Activated CD4-positive, alpha-beta T cell treated with anti-CD3 and anti-CD28 coated beads, Interleukin-2, amount 50 U/mL, for 1 hour (primary cell): ENCODE data around the gene RSU1.

ENCODE experiments used
- DNase-seq: peaks from one replicate; pipeline ENCODE4 v3.0.0-alpha.2; 2020

Gene RSU1

DNA sequence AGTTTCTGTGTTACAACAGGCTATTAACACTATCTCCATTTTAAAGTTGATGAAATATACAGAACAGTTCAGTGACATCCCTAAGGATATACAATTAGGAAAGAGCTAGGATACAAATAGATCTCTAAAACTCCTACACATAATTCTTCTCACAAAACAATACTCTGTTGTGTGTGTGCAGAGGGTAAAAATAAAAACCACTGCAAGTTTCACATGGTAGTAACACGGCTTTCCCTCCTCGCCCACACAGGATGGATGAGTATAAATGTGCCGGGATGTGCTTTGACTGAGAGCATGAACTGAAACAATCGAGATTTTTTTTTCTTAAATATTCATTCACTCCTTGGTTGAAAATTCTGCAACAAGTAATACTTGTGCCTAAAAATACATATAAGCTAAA lies 164.0 kb downstream of the RSU1 start:
- DNase-seq = no peak

DNA sequence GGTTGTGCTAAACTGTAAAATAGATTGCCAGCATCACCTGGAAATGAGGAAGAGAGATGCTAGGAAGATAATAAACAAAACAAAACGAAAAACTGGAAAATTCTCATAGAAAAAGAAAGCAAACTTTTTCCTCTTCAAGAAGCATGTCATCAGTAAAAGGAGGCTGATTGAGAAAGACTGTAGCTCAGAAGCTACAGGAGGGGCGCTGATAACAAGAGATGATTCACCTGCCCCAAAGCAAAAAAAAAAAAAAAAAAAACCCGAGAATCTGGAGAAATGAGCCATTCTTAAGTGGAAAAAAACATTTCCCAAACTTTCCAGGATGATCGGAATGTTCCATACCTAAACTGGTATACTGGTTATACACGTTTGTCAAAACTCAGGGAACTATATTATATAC lies 165.1 kb downstream of the RSU1 start:
- no peak for DNase-seq

DNA sequence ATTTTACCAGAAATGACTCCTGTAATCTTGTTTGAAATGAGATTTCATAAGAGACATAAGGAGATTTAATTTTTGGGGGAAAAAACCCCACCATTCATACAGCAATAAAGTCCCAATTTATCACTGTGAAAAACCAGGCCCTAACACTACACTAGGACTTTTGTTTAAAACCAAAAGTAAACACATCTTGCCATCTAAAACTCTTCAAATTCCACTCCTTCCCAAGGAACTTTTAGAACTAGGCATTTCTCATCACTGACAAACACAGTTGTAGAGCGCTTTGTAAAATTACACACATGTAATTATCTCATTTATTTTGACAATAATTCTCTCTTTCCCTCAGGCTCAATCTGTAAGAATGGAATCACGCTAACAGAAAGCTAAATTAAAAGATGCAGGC lies 167.5 kb downstream of the RSU1 start:
- no peak for DNase-seq

DNA sequence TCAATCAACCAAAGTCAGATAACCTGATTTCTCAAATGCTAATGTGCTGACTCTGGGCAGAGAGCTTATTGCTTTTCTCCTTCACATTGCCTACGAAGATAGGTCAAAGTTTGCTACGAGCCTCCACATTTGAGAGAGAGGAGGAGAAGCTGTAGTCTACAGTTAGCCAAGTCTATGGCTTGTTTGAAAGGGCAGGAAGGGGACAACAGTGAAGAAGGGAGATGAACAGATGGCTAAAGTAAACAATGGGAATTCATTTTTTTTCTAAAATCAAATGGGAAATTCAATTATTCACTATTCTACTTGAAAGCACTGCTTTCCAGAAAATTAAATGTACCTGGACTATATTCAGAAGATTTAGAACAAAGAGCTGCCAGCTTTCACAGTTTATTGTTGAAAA lies 168.9 kb downstream of the RSU1 start:
- no peak for DNase-seq

DNA sequence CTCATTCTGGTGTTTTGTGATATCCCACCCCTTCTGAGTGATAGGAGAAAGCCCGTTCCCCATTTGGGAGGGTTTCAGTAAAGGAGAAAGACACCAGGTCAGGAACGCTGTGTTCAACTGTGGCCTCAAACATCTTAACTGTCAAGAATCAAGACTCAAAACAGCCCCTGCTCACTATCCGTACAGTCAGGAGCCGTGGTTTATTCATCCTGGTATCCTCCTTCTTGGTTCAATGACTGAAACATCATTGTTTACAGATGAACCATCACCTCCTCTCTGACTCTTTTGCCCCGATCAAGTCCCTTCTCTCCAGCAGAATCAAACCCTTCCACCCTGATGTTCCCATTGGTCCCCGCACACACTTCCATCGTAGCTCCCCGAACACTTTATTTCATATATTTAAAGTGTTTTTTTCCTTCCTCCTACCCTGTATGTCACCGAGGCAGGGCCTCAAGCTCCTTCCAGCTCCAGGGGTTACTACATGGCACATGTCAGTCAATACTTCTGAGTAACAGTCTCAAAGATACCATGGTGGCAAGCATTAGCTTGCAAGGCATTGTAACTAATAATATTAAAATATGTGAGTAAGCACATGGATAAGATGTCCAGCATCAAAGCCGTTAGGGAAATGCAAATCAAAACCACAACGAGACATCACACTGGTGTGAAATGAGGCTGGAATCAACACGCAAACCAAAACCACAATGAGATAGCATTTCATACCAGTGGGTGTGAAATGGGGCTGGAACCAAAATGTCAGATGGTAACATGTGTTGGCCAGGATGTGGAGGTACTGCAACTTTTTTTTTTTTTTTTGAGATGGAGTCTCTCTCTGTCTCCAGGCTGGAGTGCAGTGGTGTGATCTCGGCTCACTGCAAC lies 170.8 kb downstream of the RSU1 start:
- no peak for DNase-seq

DNA sequence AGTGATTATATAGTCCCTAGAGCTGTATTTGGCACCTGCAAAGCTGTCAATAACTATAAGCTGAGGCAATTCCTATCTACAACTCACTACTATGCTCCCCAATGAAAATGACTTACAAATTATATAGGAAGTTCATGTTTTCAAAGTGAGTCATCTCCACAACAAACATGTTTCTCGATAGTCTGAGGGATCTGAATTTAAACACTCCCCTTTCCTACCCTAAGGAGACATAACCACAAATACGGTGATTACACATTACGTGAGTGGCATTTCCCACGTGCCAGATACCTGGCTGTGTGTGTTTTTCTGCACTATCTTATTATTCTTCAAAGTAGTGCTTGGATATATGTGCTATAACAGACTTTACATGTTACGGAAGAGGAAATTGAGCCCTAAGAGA lies 173.1 kb downstream of the RSU1 start:
- no peak for DNase-seq

DNA sequence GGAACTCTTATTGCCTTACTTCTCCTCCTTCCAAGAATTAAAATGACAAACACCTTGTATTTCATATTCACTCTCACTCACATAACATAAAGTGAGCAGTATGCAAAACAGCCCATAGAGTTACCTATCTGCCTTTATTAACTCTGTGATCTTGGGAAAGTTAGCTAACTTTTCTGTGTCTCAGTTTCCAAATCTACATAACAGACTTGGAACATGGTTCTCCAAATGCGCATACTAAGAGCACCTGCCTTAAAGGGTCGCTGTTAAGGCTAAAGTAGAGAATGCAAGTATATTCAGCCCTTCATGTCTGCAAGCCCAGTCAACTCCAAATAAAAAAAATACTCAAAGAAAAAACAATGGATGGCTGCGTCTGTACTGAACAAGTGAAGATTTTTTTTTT lies 173.7 kb downstream of the RSU1 start:
- DNase-seq = no peak

DNA sequence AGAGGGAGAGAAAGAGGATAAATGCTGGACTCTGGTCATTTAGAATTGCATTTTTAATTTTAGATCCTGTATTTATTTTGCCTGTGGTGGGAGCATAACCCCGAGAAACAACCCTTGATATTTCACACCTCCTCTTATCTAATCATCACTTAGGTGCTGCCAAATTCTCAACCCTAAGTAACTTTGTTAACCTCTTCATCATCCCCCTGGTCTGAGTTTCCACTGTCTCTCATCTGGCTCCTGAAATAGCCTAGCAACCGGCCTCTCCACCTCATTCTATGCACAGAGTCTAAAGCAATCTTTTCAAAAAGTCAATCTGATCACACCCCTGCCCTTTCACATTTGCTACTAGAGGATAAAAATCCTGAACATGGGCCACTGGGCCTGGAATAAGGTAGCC lies 177.1 kb downstream of the RSU1 start:
- no peak for DNase-seq

DNA sequence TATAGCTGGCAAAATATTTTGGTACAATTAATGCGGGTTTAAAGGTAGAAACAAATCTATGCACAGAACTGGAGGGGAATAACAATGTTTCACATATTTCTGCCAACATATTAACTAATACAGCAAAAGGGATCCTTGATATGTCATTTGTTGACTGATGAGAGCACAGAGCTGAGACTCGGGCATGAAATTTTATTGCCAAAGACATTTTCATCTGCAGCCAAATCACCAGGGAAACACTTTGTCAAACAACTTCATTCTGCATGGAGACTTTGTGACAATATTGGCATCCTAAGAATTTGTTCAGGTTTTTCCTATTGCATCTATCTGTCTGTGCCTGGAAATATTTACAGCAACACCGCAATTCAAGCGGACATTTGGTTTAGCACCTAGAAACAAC lies 177.8 kb downstream of the RSU1 start:
- DNase-seq = no peak

DNA sequence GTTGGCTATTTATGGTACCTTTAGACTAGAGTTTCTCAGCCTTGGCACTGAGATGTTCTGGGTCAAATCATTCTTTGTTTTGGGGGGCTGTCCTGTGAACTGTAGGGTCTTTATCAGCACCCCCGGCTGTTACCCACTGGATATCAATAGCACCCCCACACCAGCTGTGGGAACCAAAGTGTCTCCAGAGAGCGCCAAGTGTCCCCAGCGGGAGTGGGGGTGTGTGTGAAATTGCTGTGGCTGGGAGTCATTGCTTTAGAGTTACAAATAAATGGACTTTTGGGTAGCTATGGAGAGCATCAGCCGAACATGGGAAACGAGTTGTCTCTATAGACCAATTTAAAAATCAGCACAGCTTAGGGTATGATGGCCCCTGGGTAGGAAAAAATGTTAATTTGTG lies 184.2 kb downstream of the RSU1 start:
- DNase-seq = no peak

DNA sequence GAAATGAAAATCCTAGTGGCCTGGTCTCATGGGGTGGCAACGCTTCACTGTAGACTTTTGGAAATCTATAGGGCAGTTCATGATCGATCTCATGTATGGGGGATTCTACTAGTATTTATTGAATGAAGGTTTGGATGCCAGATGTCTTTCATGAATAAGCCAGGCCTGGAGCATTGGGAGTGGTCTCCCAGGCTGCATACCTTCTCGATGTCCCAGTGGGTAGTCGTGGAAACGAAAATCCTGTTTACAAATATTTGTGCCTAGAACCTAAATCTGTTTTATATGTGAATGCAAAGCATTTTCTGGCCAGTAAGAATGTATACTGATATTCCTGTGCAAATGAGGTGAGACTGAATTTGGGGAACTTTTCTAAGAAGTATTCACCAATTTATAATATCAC lies 190.5 kb downstream of the RSU1 start:
- DNase-seq = no peak

DNA sequence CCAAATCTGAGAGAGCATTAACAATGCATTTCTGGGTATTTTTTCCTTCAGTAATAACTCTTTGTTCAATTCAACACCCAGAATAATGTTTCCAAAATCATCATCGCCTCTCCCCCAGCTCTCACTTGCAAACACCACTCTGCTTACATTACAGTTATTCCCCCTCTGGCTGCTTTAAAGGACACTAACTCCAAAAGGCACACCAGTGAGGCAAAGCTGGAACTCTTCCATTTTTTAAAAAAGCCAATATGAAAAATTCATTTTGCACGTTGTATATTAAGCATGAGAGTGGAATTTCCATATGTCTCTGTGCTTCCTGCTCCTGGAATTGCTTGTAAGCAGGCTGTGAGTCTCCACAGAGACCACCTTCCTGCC lies 204.3 kb downstream of the RSU1 start:
- no peak for DNase-seq

DNA sequence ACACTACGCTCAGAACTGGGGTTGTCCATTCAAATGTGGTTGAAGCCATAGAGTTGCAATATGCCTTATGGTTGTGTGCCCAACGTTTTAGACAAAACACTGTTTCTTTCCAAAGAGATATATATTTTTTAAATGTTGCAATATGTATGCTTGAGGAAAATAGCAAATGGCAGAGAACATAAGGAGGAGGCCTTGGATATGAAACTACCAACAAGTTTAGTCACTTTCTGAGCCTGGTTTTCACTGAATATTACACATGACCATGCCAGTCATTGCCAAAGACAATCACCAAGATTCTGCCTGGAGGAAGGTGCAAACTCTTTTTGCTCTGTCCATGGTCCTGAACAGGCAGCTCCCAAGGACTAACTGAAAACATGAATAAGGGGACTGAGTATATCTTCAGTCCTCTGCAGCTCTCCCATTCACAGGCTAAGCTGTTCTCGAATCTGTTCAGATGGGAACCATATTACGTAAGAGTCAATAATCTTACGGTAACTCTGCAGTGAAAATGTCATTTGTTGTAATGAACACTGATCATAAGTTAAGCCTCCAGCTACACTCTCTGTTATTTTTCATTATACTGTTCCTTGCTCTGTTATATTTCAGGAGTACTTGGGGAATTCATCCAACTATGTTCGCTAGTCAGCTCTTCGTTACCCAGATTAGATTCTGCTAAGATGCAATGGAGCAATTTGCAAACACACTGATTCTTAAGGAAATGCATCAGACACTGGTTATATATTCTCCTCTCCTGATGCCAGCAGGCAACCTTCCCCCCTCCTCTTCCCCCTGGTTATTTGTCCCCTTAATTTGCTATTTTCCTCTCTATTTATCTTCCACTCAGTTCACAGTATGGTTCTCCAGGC lies 204.9 kb downstream of the RSU1 start:
- no peak for DNase-seq

DNA sequence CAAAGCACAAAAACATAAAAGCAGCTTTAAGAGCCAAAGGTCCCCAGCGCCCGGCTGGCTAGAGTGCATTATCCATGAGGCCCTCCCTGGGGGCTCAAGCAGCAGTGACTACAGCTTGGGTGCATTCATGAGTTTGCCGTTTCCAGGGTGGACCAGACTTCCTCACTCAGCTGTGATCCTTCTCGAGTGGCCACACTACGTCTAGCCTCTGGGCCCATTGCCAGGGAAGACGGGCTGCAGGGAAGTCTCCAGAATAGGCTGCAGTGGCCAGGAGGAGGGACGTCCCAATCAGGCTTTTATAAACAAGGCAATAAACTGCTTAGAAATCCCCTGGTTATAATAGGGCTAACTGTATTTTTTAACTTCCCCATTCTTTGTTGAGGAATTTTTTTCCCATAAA lies 206.2 kb downstream of the RSU1 start:
- DNase-seq = no peak

DNA sequence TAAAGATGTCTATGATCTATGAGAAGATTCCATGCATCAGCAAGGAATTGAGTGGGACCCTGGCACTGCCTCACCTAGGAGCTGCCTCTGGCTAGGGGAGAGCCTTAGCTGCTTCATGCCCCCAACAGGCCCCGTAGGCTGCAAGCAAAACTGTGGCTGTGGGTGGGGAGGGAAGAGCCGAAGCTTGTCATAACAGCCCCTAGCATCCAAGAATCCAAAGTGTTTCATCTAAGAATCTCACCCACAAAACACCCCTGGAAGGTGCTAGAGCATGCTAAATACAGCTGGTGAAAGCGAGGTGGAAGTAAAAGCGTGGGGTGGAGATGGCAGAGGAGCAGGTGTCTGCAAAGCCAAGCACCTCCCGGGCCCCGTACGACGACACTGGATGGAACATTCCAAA lies 208.0 kb downstream of the RSU1 start:
- no peak for DNase-seq

DNA sequence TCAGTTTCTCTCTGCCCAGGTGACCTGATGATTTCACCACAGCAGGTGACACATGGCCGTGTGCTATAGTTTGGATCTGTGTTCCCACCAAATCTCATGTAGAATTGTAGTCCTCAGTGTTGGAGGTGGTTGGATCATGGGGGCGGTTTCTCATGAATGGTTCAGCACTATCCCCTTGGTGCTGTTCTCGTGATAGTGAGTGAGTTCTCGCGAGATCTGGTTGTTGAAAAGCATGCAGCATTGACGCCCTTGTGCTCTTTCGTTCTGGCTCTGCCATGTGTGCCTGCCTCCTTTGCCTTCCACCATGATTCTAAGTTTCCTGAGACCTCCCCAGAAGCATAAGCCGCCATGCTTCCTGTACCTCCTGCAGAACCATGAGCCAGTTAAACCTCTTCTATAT lies 210.3 kb downstream of the RSU1 start:
- DNase-seq = no peak

DNA sequence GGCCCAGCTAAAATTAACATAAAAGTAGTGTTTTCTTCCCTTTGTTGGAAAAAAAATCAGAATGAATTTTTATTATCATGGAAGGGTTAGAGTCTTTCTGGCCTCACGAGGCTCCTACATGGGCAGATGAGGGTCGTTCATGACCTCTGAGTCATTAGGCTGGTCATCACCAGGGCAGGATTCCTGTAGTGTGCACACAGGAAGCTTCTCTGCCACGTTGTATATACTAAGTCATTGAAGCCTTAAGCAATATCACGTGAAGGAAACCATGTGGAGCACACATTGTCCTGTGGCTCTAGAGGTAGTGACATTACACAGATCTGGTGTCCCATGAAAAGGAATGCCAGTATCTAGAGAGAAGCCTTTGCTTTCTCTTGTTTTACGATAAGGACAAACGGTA lies 210.8 kb downstream of the RSU1 start:
- DNase-seq = no peak

DNA sequence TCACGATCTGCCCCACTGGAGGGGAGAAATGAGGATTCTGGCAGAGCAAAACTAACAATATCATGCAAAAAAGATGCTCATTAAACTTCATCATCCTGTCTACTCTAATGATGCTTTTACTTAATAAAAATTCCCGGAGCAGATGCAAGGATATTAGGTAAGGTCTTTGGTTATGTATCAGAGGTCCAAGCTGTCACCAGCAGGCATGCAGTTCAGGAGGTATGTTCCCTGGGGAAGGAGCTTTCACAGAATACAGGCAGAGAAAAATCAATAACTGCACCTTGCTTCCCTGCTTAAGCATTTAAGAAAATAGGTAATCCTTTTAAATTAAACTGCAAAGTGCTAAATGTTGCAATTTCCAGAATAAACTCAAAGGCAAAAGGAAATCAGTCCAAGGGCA lies 213.9 kb downstream of the RSU1 start:
- DNase-seq = no peak

DNA sequence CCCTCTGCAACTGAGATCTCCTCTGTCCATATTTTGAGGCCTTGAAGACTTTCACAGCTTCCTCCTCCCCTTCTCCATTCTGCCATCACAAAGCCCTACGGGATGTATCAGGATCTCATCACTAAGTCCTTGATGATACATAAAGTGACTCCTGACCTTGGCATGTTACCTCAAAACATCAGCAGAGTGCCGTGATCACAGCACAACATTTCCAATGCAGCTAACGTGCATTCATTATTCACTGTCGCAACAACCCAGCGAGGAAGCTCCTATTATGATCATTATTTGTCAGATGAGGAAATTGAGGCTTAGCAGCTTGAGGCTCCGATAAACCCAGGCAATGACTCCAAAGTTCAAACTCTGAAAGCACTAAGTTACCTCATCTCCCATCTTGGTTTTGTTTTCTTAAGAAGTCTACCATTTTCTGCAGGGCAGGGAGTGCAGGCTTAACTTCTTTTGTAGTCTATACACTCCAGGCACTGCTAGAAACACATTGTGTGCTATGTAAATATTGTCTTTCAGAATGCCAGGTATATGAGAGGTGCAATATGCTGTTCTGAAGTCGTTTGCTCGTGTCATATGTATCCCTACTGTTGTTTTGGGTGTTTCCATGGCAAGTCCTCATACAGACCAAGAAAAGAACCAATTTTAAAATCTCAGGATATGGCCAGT lies 215.0 kb downstream of the RSU1 start:
- no peak for DNase-seq

DNA sequence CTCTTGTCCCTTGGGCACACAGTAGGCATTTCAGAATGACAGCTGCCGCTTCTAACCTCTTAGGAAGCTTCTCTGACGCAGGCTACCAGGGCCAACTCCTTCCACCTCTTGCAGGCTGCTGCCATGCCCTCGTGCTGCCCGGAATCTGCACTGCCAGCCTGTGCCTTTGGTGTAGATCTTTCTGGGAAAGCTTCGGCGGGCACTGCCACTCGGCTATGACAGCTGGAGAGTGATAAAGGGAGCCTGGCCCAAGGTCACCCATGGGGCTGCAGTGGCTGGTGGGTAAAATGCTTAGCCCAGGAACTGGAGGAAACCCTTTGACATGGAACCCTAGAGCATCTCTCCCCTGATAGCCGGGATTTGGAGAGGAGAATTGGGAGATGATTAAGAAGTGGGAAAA lies 217.6 kb downstream of the RSU1 start:
- no peak for DNase-seq

DNA sequence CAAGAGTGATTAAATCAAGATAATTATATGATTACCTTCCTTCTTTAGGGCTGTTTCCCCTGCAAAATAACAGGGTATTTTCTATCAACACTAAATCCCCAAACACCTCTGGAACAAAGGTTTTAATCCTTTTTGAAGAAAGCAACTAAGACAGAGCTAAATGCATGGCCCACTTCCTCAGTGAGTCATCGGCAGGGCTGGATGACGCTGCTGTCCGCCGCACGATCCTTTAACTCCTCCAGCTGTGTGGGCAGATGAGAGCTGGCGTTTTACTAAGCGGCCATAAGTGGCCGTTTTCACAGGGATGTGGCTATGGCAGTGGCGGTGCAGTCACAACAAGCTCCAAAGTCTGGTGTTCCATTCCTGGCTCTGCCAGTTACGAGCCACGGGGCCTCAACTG lies 219.6 kb downstream of the RSU1 start:
- DNase-seq = no peak

DNA sequence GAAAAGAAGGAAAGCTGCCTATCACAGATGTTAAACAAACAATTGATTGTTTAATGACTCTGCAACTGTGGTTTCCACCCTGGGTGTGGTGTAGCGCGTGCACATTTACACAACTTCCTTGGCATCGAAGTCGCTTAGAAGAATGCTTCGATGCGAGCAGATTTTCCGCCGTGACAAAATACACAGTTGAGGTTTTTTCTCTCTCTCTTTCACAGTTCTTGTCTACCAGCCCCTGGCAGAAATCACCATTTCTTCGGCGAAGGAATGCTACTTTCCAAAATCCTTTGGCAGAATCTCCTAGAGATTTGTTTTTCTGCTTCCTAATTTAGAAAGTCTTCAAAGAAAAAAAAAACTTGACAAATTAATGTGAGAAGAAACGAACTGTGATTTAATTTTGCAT lies 224.8 kb downstream of the RSU1 start:
- no peak for DNase-seq

DNA sequence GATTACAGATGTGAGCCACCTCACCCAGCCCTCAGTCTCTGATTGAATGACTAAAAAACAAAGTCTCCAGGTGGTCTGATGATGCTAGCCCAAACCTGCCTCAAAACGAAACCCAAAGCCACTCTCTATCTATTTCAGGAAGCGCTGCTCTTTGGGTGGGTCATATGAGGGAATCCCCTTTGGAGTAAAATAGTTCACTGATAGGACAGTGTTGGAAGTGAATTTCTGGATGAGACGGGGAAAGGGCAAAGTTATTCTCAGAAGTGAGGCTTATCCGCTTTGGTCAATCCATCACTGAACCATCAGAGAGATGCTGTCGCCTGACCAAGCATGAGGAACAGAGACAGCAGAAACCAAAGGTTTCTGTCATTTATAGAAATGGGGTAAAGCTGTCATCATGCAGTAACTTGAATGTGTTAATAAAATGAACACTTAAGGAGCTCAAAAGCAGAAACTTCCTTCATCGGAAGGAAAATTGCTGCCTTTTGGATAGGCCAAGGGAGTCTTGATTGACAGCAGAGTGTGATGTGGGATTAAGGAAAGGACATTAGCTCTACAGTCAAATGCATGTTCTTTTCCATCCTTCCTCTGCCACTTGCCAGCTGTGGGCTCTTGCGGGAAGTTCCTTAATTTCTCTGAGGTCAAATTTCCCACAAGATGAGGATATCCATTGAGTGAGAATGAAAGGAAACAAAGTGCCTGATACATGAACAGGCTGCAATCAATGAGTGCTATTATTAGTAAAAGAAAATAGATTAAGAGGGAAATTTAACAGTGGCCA lies 230.7 kb downstream of the RSU1 start:
- DNase-seq = no peak
